GM19240 (cell line): Measurements from ENCODE around the gene ASAP2.

ENCODE experiments used
- DNase-seq: peaks from one replicate; pipeline ENCODE4 v3.0.0; 2011; ENCODE audit warnings: low spot score; ENCODE audit not compliant: insufficient read length

Gene ASAP2

DNA sequence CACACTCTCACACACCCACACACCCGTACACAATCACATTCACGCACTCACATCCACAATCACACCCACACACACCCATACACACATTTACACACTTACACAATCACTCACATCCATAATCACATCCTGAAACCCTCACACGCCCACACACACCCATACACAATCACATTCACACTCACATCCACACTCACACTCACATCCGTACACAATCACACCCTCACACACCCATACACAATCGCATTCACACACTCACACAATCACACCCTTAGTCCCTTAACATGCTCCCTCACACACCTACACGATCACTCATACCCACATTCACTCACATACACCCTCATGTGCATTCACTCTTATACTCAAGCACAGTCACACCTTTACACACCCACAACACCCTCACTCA lies 110.9 kb downstream of the ASAP2 start:
- DNase-seq = no peak

DNA sequence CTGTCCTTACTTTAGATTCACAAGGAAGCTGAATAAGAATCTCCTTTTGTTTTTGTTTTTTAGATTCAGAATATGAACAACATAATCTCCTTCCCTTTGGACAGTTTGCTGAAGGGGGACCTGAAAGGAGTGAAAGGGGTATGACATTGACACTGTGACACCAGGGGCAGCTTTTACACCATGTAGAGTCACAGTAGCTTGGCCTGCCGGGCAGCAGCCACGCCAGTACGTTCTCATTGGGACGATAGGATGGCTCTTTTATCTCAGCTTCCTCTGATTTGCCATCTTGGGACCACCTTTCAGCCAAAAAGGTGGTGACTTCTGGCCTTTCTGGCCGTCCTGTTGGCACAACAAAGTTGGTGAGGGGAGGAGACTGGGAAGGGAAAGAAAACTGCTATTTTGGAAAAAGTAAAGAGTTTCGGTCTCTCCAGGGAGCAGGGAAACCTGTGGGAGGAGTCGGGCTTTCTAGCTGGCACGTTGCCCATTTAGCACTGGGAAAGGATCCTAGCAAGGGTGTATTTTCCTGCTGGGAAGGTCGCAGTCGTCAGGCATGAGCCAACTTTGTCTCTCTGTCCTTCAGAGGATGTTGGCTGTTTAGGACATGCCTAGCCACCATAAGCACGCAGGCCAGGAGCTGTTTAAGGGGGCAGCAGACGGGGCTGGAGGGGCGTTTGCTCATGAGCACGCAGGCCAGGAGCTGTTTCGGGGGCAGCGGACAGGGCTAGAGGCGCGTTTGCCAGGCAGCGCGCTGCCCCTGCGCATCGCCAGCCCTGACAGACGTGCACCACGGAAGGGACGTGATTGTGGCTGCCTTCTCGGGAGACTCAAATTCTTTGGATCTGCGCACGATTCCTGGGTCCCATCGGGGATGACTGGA lies 112.1 kb downstream of the ASAP2 start:
- DNase-seq = no peak

DNA sequence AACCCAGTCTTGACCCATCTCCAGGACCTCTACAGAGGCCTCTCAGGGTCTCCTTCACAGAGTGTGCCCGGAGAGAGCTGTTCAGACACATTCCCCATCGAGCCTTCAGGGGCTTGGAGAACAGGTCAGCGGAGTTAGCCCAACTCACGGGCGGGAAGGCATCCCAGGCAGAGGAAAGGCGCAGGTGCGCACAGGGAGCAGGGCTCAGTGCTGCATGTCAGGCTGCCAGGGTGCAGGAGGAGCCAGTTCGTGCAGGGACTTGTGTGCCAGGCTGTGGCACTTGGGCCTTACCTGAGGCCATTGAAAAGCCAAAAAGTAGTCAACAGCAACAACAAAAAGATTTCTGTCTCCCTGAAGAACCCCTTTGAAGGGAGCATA lies 112.7 kb downstream of the ASAP2 start:
- DNase-seq = no peak

DNA sequence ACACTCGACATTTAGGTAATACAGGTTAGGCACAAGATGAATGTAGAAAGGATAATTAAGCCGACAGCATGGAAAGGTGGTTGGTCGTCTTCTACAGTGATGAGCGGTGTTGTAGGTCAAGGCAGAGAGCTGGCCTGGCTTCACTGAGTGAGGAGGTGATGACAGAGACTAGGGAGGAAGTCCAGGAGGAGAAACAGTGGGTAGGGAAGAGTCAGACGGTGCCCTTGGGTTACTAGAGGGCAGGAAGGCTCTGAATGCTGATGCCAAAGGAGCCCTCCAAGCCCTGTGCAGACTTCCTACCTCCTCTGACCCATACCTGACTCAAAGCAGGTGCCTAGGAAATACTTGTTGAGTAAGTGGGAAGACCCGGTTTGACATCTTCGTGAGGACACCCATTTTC lies 116.0 kb downstream of the ASAP2 start:
- no peak for DNase-seq

DNA sequence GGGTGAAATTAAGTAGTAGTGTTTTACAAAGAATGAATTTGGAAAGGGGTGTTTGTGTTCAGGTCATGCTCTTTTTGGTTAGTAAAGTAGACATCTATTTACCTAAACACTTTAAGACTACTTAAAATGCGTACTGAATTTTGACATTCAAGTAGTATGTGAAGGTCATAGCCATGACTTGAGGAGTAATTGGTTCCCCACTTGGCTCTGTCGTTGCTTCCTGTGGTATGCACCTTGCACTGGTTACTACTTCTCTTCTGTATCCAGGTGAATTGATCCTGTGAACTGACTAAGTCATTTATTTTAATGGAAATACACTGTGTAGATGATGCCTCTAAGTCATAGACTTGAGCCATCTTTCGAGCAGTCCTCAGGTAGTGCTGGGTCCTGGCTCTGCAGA lies 118.8 kb downstream of the ASAP2 start:
- DNase-seq = no peak

DNA sequence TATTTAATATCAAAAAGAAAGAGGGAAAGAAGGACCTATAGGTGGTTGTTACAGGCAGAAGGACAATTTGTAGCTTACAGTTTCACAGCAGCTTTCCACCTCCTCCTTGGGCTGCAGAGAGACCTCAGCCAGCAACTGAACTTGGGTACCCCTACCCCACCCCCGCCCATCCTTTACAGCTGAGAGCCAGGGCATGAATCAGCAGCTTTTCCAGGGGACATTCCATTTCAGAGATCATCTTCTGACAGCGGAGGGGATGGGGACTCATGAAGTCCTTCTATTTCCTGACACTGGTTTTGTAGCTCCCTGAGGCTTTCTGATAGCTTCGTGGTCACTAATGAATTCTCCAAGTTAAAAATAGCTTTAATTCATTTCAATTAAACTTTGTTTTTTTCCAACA lies 120.4 kb downstream of the ASAP2 start:
- DNase-seq = no peak

DNA sequence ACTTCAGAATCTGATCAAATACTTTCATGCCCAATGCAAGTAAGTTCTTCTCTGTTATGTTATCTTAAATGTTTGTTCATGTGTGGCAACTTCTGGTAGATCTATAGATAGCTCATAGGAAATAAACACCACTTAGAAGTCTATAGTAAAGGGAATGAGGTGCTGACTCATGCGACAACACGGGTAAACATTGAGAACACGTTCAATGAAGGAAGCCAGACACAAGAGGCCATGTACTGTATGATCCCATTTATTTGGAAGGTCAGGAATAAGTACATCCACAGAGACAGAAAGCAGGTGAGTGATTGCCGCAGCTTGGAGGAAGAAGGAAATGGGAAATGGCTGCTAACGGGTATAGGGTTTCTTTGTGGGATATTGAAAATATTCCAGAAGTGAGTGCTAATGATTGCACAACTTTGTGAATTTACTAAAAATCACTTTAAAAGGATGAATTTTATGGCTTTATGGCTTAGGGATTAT lies 121.3 kb downstream of the ASAP2 start:
- DNase-seq = no peak

DNA sequence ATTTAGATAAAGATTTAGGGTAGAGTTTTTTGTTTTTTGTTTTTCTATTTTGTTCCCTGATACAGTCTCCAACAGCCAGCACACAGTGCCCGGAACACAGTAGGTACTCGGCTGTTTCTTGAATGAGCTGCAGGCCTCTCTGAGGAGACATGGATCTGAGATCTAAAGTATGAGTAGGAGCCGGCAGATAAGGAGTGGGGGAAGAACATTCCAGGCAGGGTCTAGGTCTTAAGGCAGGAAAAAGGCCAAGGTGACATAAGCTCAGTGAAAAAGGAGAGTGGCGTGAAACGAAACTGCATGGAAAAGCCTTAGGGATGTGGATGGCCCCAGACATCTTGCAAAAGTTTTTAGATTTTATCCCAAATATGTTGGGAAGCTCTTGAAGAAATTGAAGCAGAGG lies 122.3 kb downstream of the ASAP2 start:
- no peak for DNase-seq

DNA sequence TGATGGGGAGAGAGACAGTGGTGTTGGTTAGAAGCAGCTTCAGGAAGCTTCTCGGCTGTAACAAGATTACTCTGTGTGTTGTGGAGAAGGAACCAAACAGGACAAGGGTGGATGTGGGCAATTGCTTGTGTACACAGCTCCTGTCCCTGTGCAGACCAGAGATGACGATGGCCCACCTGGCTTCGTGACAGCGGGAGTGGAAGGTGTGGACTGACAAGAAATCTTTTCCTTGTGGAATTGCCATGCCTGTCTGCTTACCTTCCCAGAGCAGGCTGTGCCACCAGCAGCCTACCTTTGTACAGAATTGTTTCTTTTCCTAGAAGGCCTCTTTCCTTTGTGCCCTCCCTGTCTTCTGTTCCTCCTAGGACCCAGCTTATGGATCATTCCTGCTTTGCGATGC lies 122.9 kb downstream of the ASAP2 start:
- no peak for DNase-seq

DNA sequence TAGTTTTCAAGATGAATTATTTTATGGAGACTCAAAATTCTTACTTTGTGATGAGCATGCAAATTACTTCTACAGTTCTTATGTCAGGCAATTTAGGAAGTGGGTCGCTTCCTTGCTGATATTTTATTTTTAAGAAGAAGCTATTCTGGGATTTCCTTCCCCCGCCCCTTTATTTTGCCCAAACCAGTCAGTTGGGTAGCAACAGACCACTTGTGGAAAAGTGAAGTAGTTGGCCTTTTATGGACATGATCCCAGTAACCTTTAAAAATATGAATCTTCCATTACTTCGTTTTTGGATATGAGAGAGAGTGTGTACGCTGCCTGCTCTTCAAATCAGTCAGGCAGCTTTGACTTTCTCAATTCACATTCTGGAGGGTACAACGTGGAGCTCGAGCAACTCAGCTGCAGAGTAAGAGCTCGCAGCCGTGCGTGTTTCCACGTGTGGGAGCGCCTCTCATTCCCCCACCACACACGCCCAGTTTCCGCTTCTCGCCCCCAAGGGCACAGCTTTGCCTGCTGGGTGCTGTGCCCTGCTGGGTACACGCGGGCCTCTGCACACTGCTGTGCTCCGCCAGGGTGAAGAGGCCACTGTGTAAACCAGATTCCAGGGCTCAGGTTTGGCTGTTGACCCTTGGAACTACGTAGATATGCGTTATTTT lies 124.1 kb downstream of the ASAP2 start:
- no peak for DNase-seq

DNA sequence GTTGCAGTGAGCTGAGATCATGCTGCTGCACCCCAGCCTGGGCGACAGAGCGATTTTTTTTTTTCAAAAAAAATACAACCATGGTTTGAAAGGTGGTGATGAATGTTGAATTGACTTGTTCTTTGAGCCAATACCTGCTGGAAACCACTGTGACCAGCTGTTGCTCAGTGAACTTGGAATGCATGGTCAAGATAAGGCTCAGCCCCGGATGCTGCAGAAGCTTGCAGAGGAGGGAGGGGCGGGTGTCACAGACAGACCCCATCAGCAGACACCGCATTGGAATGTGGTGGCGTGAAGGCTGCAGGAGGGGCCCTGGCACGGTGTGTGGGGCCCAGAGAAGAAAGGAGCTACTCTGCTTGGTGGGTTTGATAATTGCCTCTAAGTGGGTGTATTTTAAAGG lies 125.1 kb downstream of the ASAP2 start:
- no peak for DNase-seq

DNA sequence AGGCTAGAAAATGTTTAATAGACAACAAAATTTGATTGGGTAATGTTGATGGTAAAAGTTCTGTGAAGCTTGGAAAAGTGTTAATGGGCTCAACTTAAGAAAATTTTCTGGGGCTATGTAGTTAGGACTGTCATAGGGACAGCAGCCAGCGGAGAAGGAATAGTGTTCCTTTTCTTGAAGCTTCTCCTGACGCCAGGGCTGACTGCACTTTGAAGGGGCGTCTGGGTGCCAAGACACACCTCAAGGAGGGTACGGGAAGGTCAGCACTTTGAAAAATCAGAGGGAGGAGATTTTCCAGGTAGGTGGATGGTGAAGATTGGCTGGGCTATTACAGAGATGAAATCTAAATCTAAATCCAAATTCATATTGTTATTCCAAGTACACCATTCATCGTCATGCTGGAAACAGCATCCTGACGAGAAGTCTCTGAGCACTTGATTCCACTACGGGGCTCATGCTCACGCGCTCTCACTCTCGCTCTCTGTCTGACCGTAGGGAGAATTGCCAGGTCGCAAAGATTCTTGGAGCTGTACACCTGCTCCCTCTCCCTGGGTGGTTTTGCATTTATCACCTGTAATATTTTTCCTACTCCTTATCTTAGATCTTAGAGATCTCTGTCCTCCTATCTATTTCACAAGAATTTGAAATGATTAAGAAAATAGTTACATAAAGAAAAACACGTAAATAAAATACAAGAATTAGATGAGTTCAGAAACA lies 125.7 kb downstream of the ASAP2 start:
- DNase-seq = no peak

DNA sequence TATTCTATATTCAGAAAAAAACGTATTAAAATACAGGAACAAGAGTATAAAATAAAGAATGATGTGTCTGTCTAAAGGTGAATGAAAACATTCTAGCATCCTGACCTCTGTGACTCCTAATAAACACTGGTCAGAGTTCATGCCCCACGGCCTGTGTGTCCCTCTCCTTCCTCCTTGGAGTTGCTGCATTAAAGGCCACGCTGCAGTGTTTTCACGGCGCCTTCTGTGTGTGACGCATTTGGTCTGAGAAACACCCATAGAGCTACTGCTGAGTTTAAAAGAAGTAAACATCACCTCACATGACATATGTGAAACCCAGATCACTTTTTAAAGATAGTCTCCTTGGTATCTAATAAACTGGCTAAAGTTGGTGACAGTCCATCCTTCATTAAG lies 126.2 kb downstream of the ASAP2 start:
- DNase-seq = no peak

DNA sequence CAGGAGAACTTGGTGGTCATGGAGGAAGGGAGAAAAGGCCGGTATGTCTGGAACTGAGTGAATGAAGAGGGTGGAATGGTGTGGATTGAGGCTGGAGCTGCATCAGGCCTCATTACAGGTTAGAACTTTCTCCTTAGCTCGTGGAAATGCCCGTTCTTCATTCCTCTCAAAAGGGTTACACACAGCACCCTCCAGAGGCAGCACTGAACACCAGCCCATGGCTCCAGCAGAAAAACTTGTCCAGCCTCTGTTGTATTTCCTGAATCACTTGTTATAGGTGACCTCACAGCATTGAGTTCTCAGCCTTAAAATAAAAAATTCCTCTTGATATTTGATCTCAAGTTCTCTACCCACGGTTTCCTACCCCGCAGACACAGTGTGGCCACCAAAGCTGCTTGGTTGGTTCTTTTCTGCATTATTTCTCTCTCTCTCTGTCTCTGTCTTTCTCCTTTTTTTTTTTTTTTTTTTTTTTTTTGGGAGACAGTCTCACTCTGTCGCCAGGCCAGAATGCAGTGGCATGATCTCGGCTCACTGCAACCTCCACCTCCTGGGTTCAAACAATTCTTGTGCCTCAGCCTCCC lies 127.1 kb downstream of the ASAP2 start:
- DNase-seq = no peak

DNA sequence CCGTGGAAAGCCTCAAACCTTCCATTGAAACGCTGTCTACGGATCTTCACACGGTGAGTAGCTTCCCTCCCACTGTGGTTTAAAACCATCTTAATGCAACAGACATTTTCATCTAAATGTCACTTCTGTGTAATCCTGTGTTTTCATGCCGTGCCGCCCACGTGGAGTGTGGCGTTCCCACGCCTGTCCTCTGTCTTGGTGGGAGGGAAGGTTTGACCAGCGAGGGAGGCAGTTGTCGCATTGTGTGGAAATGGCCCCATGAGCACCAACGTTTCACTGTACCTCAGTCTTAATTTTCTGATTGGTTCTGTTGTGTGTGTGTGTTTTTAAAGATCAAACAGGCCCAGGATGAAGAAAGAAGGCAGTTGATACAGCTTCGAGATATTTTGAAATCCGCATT lies 128.1 kb downstream of the ASAP2 start:
- no peak for DNase-seq

DNA sequence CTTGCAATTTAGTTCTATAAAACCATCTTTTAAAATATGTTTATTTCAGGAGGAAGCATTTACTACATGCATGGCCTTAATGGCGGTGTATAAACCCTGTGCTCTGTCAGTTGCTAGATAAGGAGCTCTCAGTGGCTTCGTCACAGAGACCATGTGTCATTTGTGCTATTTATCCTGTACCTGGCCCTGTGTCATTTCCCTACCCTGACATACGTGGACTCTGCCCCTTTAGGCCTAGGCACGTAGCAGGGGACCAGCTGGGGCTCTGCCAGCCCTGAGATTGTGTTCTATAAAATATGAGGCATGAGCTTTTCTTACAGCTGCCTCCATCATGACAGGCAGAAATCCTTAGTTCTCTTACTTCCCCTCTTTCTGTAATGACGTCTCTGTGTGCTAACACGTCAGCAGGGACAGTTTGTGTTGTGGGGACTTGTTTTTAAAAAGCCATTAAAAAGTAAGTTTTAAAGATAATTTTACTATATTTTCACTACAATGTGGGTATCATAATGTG lies 128.8 kb downstream of the ASAP2 start:
- DNase-seq = no peak

DNA sequence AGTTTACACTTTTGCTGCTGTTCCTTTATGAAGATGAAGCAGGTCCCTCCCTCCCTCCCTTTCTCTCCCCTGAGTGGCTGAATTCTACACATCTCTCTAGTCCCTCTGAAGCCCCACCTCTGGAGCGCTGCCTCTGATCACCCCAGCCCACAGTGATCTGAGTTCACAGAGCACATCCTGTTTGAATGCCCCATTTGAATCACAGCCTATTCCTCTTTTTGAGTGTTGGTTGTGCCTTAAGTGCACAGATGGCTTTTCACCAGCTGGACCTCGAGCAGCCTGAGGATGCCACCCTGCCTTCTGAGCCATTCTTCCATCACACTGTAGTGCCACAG lies 129.6 kb downstream of the ASAP2 start:
- DNase-seq = no peak

DNA sequence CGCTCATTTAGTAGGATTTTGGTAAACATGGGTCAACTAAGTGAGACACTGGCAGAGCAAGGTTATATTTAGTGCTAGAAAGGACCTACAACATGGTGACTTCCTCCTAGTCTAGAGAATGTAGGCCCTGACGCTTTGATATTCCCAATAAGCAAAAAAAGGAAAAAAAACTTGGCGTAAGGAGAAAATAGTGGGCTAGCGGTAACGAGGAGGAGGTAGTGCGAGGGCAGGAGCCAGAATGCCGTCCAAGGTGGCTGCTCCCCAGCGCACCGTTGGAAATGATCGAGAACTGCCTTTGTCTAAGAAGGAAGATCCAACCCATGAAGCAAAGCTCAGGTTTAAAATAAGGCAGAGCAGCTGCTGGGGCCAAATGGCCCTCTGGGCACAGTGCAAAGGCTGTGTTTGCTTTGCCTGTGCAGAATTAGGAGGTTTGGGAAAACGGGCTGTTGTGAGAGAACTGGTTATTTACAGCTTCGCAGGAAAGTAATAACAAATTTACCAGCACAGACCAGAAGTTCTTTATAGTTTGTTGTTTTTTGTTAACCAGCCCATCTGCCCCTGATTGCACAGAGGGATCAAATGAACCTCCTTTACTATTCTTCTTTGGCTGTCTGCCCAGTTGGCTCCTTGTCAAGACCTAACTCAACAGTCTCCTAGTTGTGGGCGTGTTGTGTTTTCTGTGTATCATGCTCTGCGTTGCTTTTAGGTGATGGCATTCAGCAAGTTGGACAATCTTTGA lies 130.1 kb downstream of the ASAP2 start:
- DNase-seq = no peak

DNA sequence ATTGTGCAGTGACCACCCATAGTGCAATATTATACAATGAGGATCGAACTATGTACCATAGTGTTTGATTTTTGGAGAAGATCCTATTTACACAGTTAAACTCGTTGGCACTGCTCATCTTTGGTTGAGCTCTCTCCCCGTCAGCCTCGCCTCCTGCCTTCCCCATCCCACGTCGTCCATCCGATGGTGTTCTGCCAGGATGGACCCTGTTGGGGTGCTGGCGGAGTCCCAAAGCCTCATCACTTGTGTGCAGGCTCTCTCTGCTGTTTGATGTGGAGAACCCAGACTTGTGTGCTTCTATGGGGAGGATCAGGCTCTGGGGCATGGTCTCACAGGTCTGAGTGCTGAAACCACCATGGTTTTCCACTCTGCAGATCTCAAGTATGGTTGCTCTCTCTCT lies 131.3 kb downstream of the ASAP2 start:
- no peak for DNase-seq

DNA sequence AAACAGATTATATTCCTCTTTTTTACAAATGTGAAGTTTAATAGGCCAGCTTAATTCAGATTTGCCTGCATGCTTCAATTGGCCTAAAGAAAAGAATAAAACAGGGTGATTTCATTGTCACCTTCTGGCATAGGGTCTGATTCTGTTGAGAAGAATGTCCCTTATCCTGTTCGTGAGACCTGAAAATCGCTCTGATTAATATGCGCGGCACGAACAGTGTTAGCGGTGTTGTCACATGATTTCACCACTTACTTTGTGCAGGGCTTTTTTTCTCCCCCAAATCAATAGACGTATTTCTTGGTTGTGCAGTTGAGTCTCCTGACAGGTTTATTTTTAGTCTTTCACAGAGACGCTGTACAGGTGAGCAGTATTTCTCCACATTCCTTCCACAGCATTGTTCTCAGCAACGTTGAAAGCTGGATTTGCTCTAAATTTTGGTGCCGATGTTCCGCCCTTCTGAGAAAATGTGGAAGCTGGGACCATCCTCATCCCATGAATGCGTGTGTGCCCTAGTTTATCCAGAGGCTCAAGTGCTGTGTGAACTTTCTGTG lies 134.8 kb downstream of the ASAP2 start:
- DNase-seq = no peak

DNA sequence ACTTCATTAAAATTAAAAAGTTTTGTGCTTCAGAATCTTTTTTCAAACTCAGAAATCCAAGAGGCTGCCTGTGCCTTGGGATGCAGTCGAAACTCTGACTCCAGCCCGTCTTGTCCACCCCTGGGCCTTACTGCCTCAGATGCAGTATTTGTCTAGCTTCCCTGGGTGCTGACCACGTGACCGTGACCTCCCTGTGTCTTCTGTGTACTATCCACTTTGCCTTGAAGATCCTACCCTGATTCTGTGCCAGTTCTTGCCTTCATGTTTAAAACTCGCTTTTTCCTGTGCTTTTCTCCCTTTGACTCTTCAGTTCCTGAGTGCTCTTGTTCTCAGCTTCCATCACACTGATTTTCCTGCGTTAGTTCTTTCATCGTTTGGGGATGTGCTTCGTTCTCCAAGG lies 136.0 kb downstream of the ASAP2 start:
- no peak for DNase-seq
